GM03348 (cell line): ENCODE measurements around the gene CROCC.
A peak's percentile ranks its signal among the peaks of the same experiment; 100 is the strongest.
"Not testable (repeated sequence)": the region's sequence is repeated elsewhere in the genome, so short reads cannot be mapped to it uniquely, and the experiment has no call there.

Source experiments
- DNase-seq: peaks from one replicate; pipeline ENCODE4 v3.0.0; 2012; ENCODE audit warnings: low spot score

Gene CROCC

GRCh38 chr1:16921391-16922185 is at the start of gene CROCC:
Gene CROCC, plus strand, starts transcription at chr1:16921931. Its CDS starts 88 bp downstream, at chr1:16922019.
- no peak for DNase-seq

- DNase-seq: peak; percentile 23
Measured at GRCh38 chr1:16872152-16873075, 49.3 kb upstream of the CROCC start.

- DNase-seq: not testable (repeated sequence)
Measured at GRCh38 chr1:16873076-16873879, 48.5 kb upstream of the CROCC start.

GRCh38 chr1:16874968-16875765 is 46.6 kb upstream of the CROCC start:
- not testable (repeated sequence) for DNase-seq

- not testable (repeated sequence) for DNase-seq
Measured at GRCh38 chr1:16881742-16882141, 40.0 kb upstream of the CROCC start.

GRCh38 chr1:16882986-16883385 is 38.7 kb upstream of the CROCC start:
- DNase-seq: no peak

GRCh38 chr1:16884487-16884886 is 37.2 kb upstream of the CROCC start:
- not testable (repeated sequence) for DNase-seq

GRCh38 chr1:16886860-16887605 is 34.7 kb upstream of the CROCC start:
- no peak for DNase-seq

GRCh38 chr1:16888860-16889816 is 32.6 kb upstream of the CROCC start:
- DNase-seq: peak; percentile 73

- DNase-seq: not testable (repeated sequence)
Measured at GRCh38 chr1:16890539-16891021, 31.2 kb upstream of the CROCC start.

- DNase-seq: not testable (repeated sequence)
Measured at GRCh38 chr1:16891057-16891456, 30.7 kb upstream of the CROCC start.

GRCh38 chr1:16892978-16893525 is 28.7 kb upstream of the CROCC start:
- not testable (repeated sequence) for DNase-seq

- not testable (repeated sequence) for DNase-seq
Measured at GRCh38 chr1:16893796-16894195, 27.9 kb upstream of the CROCC start.

GRCh38 chr1:16894338-16894737 is 27.4 kb upstream of the CROCC start:
- not testable (repeated sequence) for DNase-seq

- DNase-seq: not testable (repeated sequence)
Measured at GRCh38 chr1:16895233-16895597, 26.5 kb upstream of the CROCC start.

GRCh38 chr1:16895598-16896315 is 26.0 kb upstream of the CROCC start, which contains the start of gene RNU1-2:
Gene RNU1-2, plus strand, starts transcription at chr1:16895980.
- DNase-seq: peak; percentile 60

- DNase-seq: not testable (repeated sequence)
Measured at GRCh38 chr1:16896316-16897055, 25.2 kb upstream of the CROCC start.
